GM18511 (cell line): ENCODE data around the gene PDE4B.

Experiments
- ATAC-seq: cut with Tn5 transposase; IDR thresholded peaks from one replicate; pipeline ENCODE4 v1.9.1; 2021; ENCODE audit warnings: mild to moderate bottlenecking, moderate library complexity; ENCODE audit not compliant: unreplicated experiment

Gene PDE4B

DNA sequence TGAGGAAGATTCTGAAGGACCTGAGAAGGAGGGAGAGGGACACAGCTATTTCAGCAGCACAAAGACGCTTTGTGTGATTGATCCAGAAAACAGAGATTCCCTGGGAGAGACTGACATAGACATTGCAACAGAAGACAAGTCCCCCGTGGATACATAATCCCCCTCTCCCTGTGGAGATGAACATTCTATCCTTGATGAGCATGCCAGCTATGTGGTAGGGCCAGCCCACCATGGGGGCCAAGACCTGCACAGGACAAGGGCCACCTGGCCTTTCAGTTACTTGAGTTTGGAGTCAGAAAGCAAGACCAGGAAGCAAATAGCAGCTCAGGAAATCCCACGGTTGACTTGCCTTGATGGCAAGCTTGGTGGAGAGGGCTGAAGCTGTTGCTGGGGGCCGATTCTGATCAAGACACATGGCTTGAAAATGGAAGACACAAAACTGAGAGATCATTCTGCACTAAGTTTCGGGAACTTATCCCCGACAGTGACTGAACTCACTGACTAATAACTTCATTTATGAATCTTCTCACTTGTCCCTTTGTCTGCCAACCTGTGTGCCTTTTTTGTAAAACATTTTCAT is 579.9 kb downstream of the PDE4B start:
- ATAC-seq = no peak

DNA sequence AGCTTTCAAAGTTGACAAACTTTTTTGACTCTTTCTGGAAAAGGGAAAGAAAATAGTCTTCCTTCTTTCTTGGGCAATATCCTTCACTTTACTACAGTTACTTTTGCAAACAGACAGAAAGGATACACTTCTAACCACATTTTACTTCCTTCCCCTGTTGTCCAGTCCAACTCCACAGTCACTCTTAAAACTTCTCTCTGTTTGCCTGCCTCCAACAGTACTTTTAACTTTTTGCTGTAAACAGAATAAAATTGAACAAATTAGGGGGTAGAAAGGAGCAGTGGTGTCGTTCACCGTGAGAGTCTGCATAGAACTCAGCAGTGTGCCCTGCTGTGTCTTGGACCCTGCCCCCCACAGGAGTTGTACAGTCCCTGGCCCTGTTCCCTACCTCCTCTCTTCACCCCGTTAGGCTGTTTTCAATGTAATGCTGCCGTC is 580.5 kb downstream of the PDE4B start:
- ATAC-seq = no peak

DNA sequence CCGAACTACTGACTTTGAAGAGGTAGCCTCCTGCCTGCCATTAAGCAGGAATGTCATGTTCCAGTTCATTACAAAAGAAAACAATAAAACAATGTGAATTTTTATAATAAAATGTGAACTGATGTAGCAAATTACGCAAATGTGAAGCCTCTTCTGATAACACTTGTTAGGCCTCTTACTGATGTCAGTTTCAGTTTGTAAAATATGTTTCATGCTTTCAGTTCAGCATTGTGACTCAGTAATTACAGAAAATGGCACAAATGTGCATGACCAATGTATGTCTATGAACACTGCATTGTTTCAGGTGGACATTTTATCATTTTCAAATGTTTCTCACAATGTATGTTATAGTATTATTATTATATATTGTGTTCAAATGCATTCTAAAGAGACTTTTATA is 581.5 kb downstream of the PDE4B start:
- peak; percentile 57 for ATAC-seq

DNA sequence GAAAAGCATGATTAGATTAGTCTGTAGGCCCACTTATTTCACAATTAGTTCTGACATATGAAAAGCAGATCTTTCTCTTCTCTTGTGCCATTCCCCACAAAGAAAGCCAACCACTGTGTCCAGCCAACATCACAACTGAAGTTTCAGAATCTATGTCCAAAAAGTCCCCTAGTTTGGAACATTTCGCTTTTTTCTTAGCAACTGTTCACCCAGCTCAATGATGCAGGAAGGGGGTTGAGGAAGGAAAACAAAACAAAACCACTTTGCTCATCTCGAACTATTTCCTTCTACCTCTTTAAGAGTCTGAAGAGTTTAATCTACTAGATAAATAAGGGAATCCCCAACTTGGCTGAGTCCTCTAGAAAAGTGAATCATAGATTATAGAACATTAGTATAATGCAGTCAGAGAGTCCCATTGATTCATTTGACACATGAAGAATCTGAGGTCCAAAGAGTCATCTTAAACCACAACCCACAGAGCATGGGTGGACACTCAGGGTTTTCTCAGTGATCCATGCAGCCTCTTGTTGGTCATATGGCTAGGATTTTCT is 581.9 kb downstream of the PDE4B start:
- peak; percentile 60 for ATAC-seq

DNA sequence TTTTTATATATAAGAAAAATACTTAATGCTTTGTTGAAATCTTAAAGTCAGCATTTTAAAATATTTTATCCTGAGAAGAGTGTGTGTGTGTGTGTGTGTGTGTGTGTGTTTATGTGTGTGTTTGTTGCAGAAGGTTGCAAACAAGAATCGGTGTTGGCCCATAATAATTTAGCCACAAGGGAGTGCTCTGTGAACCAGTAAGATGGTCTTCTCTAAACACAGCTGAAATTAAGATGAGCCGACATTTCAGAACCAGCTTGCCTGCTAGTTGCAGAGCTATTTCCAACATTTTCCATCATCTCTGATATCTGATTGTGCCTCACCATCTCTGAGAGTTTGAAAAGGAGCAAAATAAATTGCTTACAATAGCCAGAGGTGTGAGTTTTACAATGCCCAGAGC is 582.4 kb downstream of the PDE4B start:
- no peak for ATAC-seq

DNA sequence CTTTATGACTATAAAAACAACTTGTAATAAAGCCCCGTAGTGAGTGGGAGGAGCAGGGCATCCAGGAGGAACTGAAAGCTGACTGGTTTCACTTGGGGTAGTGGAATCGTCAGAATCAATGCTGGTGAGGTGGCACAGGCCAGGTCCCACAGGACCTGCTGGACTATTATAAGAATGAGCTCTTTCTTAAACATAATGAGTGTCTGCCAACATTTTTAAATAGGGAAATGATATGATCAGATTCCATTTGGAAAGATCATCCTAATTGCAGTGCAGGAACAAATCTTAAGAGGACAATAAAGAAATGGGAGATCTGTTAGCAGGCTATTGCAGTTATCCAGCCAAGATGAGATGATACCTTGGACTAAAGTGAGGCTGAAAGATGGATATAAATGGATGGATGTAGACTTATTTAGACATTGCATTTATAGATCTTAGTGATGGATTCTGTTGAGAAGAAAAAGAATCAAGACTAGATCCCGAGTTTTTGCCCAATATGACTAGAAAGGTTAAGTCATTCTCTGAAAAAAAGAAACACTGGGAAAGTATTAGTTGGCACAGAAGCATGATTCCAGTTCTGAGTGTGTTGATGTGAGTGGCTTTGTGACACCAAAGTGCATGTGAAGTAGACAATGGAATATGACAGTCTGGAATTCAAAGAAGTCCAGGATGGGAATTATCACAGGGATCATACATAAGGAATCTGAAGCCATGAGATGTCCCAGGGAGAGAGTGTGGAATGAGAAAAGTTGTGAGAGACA is 587.9 kb downstream of the PDE4B start:
- peak; percentile 97 for ATAC-seq

DNA sequence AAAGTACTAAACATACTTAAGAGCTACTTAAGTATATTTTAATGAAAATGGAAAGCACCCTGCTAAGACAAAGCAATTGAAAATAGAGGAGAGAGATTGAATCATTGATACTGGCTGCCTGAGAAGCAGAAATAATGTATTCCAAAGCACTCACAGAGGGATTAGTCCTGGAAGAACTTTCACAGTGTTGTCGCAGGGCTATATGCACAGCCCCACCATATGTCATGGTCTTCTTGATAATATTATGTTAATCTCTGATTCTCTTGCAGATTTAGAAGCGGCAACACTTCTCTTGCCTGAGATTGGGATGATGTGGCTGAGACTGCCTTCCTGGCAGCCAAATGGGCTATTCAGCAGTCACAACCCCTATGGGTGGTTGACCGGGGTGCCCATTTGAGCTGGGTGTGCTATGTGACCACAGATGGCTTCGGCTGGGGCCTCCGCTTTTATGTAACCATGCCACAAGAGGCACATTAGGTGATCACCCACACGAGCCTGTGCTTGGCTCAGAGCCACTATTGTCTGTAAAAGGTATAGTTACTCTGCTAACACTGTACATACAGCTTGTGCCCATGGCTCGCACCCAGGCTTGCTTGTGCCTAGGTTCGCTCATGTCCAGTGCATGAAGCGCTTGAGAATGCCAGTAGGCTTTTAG is 589.1 kb downstream of the PDE4B start:
- no peak for ATAC-seq

DNA sequence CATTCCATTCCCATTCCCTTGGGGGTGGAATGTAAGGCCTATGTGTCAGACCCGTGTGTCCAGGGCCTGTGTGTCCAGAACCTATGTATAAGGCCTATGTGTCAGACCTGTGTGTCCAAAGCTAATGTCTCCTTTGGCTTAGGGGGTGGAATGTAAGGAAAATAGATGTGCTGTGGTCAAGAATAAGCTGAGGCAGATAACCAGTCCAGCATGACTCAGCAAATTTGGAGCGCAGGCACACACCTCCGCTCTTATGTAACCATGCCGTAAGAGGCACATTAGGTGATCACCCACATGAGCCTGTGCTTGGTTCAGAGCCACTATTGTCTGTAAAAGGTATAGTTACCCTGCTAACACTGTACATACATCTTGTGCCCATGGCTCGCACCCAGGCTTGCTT is 590.5 kb downstream of the PDE4B start:
- no peak for ATAC-seq

DNA sequence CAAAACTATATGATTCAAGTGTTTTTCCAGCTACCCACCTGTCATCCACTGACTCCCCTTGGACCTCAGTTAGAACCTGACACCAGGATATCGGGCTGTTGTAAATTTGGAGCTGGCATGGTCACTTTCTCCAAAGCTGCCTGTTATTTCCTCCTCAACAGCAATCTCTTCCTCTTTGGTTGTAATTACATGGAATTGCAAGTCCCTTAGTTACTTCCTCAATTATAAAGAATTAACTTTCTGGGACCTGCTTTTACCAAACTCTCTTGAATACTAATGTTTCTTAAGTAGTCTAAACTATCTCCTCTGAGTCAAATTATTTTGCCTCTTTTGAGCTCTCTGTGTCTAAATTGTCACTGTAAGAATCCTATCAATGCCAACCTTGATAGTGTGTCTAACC is 590.9 kb downstream of the PDE4B start:
- no peak for ATAC-seq

DNA sequence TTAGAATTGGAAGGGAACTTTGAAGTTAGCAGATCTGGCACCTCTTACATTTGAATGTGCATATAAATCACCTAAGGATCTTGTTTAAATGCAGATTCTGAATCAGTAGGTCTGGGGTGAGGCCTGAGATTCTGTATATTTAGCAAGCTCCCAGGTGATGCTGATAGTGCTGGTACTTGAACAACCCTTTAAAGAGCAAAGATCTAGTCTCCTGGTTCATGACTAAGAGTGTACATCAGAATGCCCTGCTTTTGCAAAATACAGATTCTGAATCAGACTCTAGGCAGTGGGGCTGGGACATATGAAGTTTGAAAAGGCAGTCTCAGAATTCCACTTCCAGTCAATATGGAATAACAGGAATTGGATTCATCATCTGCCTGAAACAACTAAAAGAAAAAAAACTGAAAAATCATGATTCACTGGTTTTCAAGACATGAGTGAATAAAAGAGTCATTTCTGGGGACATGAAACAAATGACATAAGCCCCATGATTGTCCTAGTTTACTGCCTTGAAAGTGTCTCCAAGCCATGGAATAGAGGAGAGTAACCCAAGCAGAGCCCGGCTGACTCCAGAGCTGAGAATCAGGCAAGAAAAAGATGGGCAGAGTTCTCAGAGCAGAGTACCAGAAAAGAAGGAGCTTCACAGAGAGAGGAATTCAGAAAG is 591.7 kb downstream of the PDE4B start:
- no peak for ATAC-seq

DNA sequence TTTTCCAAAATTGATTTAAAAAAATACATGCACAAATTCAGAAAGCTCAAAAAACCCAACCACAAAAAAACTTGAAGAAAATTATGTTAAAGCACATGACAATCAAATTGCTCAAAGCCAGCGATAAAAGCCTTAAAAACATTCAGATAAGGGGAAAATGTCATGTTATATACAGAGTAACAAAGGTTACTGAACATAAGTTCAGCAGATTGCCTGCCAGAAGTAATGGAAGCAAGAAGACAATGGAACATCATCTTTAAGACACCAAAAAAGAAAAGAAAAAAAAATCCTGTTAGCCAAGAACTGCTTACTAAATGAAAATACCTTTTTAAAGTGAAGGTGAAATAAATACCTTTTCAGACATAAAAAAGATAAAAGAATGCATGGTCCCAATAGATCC is 594.0 kb downstream of the PDE4B start:
- no peak for ATAC-seq

DNA sequence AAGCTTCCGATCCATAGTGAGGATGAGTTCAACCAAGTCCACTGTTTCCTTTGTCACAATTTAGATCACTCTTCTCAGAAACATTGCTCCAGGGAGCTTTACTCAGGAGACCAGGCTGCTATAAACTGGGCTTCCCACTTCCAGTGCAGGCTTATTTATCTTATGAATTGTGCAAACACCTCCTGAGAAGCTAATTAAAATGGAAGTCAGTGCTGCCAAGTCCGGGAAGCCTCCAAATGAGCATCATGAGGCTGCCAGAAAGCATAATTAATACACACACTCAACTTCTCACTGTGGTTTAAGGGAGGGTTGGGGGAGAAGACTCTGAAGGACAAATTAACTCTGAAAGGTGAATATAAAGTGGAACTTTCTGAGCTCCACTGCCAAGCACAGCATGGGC is 596.2 kb downstream of the PDE4B start:
- ATAC-seq = no peak

DNA sequence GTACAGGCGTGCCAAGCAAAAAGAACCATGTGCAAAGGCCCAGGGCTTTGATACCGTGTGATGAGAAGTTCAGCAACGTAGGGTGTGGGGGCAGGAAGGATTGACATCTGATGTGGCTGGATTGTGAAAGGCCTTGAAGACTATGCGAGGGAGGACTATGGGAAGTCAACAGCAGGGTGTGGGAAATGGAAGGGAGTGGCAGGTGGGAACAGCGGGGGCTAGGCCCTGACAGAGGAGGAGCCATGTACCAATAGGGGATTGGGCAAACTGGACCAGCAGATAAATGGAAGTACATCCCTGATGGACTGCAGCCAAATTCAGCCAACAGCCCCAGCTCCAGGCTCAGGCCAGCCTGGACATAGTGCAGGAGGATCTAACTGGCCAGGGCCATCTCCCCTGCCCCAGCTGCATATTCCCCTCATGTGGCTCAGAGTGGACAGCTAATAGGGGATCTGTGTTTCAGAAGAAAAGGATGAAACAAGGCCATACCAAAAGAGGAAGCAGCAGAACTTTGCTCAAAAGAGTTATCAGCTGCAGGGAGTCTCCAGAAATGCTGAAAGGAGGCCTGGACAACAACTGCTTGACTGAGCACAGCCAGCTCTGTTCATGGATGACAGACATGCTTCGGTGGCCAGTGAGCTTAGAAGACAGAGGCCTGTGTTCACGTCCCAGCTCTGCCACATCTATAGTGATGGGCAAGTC is 601.0 kb downstream of the PDE4B start:
- ATAC-seq = no peak

DNA sequence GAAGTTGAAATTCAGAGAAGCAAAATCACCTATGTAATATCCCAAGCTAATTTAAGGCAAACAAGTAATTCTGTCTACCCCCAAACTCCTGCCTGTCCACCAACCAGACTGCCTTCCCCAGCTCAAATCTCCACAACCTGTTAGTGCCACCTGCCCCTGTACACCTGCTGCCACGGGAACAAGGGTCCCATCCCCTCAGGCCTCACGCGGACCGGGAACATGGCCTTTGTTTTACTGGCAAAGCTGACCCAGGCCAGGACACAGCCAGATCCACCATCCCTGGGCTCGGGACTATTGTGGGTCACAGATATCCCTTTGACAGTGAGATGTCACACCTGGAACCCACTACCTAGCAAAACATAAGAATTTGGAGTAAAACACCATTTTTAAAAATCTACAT is 601.9 kb downstream of the PDE4B start:
- no peak for ATAC-seq

DNA sequence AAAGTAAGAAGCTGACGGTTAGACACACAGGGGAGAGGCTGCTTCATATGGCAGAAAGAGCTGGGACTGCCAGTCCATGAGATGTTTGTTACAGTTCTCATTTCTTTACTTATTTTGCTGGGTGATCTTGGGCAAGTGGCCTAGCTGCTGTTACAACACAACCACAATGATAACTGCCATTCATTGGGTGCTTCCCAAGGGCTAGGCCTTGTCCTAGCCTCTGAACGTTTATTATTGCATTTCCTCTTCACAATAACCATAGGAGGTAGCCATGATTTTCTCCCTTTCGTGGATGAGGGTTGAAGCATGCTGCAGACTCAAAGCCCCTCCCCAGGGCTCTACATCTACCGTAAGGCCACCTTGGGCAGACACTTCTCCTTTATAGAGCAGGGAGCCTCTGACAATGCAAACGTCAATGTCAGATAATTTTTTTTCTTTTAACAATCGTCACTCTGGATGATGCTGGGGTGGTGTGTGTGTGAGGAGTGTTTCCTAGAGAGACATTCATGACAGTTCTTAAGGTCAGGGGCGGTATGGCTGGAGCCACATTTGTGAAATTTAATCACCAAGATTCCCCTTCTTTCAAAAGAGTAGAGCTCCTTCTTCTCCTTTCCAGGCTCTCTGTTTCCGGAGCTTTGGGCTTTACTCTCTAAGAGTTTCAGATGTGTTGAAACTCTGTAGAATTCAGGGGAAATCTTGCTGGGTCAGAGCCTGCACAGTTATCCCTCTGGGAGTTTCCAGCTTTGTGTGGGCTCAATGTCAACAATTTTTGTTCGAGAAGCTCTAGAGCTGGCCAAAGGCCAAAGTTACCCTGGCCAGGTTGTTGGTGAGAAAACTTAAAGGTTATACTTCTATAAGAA is 602.7 kb downstream of the PDE4B start:
- ATAC-seq = peak; percentile 18

DNA sequence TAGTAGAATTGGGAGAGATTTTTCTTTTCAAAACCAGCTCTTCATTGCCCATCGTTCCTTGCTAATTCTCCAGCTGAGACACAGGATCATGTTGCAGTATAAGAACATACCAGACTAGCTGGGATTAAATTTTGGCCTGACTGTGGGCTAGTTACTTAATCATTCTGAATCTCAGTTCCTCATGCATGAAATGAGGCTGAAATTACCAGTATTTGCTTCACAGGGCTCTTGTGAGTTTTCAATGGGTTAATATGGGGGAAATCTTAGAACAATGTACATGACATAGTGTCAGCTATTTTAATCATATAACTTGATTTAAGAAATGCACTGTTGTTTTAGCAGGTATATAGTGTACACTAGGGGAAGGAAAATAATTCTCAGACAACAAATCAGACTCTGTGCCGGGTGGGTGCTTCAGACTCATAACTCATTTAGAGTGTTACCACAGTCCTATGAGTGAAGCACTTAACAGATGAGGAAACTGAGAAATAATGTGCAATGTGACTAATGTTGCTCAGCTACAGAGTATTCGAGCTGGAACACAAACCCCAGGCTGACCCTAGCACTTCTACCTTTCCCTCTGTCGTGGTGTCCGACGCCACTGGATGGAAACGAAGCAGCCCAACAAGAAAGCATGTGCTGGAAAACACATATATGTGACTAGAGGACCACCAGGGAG is 603.7 kb downstream of the PDE4B start:
- peak; percentile 54 for ATAC-seq

DNA sequence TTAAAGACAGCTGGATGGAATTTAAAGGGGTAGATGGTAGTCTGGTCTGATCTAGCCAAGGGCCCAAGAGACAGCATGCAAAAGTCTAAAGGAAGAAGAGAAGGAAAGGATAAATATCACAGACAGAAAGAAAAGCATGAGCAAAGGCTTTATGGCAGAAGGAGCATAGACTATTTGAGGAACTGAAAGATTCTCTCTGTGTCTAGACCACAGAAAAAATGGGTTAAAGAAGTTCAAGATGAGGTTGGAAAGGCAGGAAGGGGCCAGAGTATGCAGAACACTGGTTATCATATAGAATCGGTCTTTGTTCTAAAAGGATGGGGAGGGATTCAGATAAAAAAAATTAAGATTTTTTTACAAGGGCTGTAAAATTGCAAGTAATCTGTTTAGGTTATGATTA is 604.5 kb downstream of the PDE4B start:
- ATAC-seq = peak; percentile 37

DNA sequence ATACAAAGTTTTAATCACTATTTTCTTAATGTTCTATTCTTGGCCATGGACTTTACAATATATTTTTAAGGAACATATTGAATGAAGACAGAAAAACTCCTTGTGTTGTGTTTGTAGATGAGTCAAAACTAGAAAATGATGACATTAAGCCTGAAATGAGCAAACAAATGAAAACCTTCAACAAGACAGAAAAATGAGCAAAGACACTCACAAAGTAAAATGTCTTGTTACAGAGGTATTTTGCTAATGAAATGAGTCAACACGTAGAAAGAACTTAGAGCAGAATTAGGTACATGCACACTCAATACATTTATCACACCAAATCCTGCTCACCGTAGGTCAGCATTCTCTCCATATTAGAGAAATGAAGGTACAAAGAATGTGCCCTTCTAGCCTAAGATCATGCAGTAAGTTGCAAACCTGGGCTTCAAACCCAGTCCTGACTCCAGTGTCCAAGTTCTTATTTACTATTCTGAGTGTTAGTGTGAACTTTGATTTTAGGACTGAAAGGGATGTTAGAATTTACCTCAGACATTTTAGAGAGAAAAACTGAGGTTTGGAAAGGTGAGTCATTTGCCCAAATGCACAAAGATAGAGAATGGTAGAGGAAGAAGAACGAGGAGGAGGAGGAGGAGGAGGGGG is 607.3 kb downstream of the PDE4B start:
- ATAC-seq = peak; percentile 17

DNA sequence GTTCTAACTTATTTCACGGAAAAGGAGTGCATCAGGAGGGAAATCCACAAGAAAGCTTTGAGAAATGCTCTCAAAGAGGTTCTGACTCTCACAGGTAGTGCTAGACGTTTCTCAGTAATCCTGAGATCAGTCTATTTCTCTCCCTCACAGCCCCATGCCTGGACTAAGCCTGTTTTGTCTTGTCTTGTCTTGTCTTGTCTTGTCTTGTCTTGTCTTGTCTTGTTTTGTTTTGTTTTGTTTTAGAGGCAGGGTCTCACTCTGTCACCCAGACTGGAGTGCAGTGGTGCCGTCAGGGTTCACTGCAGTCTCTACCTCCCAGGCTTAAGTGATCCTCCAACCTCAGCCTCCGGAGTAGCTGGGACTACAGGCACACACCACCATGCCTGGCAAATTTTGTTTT is 608.0 kb downstream of the PDE4B start:
- ATAC-seq = no peak
